MV-4-11 (cell line): ENCODE data around the gene C20orf204.
"Not testable (repeated sequence)": the region's sequence is repeated elsewhere in the genome, so short reads cannot be mapped to it uniquely, and the experiment has no call there.

Experiments used
- DNase-seq: peaks from one replicate; lab custom pipeline; 2025; lab: John Stamatoyannopoulos, UW

The C20orf204 gene

DNA sequence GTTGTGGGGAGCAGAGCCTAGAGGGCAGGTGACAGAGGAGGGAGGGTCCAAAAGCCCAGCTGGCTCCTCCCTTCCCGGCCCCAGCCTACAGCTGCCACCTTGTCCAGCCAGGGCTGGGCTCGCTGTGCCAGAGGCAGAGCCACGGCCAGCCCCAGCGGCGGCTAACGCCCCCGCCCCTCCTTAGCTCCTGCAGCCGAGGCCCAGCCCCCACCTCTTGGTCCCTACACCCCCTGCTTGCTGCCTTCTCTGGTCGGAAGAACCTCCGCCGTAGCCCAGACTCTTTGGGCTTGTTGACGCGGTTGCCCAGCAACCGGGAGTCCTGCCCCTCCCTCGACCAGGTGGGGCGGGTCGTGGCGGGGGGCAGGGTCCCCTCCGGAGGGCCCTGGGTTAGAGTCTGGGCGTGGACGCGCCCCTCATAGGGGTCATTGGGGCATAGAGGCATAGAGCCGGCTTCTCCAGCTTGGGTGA, 48.7 kb downstream of the C20orf204 start:
- DNase-seq = no peak

DNA sequence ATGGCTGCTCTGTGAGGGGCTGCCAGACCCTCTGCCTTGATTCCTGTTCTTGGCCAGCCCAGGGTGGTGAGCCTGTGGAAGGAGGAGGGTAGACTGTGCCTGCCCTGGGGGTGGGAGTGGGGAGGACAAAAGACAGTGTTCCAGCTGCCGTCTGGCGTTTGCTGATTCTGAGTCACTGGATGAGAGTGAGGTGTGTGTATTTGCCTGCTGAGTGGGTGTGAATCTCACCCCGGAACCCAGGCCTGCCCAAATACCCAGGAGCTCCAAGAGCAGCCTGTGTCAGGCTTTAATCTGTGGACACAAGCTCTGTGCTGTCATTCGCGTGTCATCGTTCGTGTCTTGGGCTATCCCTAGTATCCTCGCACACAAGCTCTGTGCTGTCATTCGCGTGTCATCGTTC, 50.8 kb downstream of the C20orf204 start:
- DNase-seq = no peak

DNA sequence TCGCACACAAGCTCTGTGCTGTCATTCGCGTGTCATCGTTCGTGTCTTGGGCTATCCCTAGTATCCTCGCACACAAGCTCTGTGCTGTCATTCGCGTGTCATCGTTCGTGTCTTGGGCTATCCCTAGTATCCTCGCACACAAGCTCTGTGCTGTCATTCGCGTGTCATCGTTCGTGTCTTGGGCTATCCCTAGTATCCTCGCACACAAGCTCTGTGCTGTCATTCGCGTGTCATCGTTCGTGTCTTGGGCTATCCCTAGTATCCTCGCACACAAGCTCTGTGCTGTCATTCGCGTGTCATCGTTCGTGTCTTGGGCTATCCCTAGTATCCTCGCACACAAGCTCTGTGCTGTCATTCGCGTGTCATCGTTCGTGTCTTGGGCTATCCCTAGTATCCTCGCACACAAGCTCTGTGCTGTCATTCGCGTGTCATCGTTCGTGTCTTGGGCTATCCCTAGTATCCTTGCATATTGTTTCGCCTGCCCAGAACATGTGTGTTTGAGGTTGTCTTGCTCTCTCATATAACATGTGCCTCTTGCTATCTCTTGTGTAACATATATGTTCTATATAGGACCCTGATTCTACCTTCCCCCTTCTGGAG, 51.3 kb downstream of the C20orf204 start:
- not testable (repeated sequence) for DNase-seq

DNA sequence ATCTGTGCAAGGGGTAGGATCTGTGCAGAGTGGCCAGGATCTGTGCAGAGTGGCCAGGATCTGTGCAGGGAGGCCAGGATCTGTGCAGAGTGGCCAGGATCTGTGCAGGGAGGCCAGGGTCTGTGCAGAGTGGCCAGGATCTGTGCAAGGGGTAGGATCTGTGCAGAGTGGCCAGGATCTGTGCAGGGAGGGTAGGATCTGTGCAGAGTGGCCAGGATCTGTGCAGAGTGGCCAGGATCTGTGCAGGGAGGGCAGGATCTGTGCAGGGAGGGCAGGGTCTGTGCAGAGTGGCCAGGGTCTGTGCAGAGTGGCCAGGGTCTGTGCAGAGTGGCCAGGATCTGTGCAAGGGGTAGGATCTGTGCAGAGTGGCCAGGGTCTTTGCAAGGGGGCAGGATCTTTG, 52.6 kb downstream of the C20orf204 start:
- DNase-seq = not testable (repeated sequence)
